Hindlimb muscle (tissue), 1 donor: Measurements from ENCODE around the gene TRERF1. TPM values are rescaled to one million over a fixed set of nuclear protein-coding genes. Genes with fewer than 3 reads are reported as not detected.

ENCODE experiments used
- DNase-seq: peaks from one replicate; pipeline ENCODE4 v3.0.0-alpha.2; 2013
- polyA plus RNA-seq: library from polyadenylated mRNA; unstranded; fragments of 120-200 nt; gene quantifications from one replicate; pipeline ENCODE4 v1.2.1, GENCODE V29; 2013; ENCODE audit not compliant: insufficient read length

TRERF1 gene
- polyA plus RNA-seq, 1 donor: 9.2 TPM

DNA sequence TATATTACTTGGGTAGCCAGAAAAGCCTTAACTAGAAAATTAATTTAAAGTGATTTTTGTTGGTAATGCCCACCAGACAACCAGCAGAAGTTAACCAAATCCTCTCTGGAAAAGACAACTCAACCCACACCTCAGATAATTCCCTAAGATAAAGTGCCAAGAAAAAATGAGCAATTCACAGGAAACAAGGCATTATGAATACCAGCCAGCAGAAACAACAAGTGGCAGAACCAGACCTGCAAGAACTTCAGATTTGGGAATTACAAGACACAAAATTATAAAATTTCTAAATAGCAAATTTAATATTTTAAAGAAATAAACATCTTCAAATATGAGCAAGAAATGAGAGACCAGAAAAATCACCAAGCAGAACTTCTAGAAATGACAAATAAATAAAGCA lies 154.1 kb downstream of the TRERF1 start:
- no peak for DNase-seq

DNA sequence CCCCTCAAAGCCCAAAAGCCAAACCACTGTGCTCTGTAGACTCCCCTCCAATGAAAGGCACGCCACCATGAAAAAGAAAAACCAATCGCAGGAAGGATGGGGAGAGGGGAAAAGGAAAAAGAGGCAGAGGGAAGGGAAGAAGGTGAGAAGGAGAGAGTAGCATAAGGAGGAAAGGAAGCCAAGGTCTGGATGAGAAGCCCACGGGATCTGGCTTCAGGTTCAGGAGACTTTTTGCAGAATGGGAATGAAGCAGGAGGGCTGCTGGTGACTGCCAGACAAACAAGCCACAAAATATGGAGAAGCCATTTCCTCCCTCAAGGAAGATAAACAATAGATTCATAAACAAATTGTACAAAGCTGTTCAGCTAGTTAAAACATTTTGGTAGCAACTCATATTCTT lies 155.1 kb downstream of the TRERF1 start:
- DNase-seq: no peak

DNA sequence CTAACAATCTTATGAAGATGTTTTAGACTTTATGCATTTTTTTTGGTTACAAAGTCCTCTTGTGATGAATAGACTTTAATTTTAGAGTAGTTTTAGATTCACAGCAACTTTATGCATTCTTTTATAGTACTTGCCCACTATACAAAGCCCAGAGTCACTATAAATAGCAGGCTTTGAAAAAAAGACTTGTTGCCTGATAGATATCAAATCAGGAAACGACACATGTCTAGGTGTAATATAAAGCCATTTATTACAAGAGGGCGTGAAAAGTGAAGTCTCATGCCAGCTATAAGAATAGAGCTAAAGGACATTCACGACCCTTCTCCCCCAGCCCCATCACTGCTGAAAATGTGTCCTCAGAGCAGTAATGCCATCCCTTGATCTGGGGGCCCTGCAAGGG lies 156.0 kb downstream of the TRERF1 start:
- DNase-seq: no peak

DNA sequence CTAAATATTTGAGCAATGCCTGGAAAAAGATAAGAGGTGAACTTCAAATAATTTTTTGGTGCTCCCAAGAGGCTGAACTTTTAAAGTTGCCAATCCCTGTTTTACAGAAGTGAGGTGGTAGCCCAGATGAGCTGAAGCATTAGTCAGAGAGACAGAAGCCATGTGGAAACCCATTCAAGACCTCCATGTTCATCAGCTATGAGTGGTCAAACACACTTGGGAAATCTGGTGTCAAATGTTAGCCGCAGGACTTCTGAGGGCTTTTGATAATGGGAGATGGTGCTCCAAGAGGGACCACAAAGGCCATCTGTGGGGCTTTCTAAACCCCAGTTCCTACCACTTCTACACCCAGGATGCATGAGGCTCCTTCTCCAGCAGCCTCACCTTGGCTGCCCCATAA lies 156.5 kb downstream of the TRERF1 start:
- no peak for DNase-seq

DNA sequence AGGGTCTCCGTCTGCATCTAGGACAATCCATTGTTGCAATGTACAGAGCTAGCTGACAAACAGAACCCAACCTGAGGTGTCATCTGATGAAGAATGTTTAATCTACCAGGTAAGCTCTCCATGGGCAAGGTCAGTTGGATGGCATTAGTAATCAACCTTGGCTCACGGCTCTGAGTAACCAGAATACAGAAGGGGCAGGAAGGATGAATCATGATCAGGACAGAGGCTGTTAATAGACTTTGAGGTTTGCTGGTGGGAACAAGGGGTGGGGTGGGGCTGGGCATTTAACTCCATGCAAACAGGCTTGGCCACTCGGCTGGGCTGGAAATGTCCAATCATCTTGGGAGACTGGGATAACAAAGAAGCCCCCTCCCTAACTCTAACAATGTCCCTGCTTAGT lies 157.0 kb downstream of the TRERF1 start:
- no peak for DNase-seq

DNA sequence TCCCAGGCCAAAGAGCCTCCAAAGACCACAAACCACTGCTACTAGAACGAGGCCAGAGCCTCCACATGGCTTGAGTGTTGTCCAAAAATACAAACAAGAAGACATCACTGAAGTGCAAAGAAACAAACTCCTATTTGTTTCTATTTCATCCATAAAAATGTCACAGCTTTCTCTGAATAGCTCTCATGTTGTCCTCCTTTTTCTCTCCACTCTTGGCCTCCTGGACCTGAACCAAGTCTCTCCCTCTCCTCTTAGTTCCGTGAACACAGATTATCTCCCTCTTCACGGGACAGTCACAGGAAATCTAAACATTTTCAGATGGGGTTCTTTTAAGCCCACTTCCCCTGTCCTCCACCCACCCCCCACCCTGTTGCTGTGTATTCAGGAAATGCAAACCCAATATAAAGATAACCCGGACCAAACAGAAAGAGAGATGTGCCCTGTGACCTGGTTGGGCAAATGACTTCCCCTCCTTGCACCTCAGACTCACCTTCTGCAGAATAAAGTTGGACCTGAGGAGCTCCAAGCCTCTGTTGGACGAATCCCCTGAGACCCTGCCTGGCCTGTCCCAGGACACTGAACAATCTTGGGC lies 158.2 kb downstream of the TRERF1 start:
- no peak for DNase-seq

DNA sequence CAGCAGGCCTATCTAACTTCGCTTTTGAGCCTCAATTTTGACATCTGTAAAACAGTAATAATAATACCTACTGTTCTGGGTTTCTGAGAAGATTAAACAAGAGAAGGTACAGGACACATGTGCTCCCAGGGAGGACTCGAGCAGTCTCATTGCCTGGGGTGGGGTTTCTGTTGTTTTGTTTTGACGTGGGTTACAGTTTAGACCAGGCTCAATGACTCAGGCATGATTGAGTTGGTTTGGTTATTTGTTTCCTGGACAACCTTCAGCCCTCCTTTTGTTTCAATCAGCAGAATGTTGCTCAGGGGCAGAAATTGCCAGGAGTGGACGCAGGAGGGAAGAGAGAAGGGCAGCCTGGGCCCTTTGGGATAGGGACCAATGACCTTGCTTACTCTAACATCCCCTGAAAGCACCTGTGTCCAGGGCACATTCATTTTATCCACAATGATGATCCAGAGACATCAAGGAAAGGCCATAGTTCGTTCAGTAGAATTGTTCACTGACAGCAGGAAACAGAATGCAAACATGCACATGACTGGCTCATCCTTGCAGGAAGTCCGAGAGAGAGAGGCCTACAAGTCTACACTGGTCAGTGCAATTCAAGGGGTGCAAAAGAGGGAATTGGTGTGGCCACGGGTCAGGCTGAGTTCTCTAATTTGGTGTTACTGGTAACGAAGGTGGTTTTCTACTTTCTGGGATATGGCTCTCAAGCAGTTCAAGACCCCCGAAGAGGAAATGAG lies 159.6 kb downstream of the TRERF1 start:
- no peak for DNase-seq

DNA sequence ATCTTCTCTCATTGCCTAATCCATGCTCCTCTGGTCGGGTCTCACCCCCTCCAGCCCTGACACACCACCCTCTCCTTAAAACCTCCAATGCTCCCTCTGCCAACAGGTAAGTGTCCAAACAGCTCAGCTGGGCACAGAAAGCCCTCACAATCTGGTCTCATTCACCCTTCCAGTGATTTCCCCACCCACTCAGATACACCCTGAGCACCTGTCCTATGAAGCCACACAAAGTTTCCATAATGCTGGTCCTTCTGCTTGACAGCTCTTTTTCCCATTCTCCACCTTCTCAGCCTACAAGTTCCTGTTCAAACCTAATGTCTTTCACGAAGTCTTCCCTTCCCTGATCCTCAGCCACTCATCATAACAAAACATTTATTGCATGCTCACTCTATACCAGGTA lies 164.0 kb downstream of the TRERF1 start:
- no peak for DNase-seq

DNA sequence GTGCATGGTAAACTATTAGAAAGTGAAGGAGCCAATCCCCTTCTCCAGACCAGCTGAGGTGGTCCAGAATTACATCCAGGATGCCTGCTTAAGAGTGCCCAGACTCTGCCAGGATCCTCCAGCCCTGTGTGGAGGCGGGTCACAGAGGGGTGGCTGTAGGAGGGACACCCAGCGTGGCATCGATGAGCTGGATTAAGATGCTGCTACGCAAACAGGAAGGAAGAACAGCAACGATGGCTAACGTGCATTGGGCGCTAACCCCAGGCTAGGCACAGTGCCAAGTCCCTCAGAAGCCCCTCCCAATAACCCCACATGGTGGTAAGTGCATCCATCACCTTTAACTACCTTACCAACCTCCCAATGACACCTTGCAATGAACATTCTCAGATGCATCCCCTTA lies 170.2 kb downstream of the TRERF1 start:
- DNase-seq: no peak

DNA sequence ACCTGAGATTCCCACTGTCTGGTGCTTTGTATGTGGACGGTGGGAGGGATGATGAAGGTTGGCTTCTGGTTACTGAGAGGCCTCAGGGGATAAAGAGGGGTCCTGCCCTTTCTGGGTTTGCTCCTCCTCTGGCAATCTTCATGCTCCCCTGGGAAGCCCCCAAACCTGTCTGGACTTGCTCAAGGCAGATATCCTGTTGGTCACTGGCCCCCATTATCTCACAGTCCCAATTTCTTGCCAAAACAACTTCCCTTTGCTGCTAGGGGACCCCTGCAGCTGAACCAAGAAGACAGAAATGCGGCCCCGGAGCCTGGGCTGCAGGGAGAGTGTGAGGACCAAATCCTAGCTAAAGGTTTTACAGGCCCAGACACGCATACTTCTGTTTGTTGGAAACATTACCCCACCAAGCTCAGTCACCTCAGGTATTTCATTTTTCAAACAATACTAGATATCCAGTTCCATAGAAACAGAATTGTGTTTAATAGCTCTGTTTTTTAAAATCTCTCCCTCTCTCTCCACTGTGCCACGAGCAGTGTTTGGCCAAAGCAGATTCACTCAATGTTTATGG lies 170.7 kb downstream of the TRERF1 start:
- DNase-seq: no peak

DNA sequence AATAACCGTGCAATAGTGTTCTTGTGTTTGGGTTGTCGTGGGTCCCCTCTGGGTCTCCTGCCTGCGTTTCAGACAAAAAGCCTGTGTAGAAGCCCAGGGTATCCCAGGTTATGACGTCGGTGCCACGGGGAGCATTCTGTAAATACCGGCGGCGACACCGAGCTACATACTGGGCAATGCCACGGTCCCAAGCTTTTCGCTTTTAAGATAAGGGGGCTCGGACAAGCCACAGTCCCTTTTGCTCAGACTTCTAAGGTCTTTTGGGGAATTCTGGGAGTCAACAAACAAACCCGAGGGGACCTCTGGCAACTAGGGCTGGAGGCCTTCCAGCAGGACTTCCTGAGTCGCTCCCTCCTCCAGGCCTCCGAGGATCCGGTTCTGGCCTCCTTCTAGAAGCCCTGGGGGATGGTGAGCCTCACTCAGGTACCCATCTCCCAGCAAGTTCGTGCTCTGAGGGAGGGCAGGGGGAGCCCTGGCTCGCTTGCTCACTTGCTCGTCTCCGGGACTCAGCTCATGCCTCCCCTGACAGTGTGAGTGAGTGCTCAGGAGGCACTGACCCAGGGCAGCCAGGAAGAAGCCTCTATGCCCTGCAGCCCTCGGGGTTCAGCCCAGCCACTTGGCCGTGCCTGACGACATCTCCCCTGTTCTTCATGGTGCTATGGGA lies 171.6 kb downstream of the TRERF1 start:
- no peak for DNase-seq

DNA sequence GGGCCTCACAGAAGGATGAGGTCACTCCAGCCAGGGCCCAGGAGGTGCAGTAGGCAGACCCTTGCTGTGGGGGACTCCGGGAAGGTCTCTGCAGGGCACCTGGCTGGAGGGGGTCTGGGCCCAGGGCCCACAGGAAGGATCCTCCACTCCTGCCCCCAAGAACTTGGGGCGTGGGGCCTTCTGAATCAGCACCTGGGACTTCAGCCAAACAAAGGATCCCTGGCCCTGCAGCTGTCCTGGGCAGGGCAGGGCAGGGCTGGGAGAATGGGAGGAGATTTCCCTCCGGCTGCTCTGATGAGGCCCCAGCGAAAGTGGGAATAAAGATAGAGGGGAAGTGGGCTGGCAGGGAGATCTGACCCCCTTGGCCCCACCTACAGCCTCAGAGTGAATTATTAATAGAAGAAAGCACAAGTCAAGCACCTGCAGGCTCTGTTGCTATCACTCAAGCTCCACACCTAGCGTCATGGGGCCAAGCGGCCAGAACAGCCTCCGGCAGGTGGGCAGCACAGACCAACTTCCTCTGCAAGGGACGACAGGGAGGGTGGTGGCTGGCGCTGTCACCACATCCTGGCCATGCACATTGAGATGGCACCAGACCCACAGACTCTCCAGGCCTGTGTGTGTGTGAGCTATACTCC lies 172.5 kb downstream of the TRERF1 start:
- no peak for DNase-seq

DNA sequence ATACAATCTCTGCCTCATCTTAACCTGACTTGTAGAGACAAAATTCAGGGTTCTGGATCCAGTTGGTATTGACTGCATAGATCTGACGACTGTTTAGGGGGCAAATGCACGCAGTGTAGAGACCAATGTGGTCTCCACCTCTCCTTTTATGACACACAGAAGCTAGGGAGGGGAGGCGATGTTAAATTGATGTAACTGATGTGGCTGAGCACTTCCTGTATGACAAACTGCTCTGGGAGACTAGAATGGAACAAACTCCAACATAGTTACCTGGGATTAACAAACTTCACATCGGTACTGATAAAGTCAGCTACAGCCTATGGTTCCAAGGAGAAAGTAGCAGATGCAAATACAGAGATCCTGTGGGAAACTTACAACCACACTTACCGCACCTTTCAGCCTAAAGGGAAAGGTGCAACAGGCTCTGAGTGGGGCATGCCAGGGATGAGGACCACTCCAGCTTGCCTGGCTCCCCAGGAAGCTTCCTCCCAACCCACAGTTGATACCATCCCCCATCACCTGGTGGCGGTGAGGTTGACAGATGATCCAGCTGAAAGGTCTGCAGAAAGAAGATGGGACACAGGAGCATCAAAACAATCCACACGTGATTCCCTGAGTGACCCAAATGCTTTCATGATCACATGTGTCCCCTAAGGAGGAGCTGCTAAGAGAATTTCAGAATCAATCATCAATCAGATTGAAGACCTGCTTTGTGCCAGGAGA lies 173.4 kb downstream of the TRERF1 start:
- no peak for DNase-seq

DNA sequence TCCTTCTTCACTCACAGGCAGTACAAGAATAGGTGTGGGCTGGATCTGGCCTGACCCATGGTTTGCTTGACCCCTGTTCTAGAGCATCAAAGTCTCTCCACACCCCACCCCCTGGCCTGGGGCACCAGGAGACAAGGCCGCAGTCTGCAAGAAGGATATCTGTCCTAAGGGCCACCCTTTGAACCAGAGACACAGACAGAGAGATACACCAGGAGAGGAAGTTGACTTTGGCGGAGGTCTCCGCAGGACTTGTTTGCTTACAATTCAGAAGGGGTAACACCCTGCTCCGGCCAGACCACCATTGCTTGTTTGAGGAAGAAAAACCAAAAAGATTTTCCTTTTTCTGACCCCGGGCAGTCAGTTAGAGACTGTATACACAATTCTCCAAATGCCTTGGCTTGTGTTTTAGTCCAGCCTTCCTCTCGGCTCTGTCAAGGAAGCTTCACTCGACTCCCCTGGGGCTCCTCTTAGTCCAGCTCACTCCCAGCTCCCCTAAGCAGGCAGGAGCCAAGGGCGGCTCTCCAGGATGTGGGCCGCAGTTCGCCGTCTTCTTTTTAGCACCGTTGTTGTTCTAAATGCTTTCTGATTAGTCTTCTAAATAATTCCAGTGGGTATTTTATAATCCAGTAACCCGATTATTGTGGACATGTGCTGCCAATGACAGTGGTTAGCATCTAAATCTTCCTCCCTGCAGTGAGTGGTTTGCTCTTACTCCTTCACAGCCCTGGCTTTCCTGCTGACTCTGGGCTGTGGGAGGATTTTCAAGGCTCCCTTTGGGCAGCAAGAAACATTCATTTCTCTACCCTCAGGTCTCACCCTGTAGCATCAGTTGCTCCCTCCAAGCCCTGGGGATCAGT lies 175.5 kb downstream of the TRERF1 start:
- DNase-seq: peak; percentile 72

DNA sequence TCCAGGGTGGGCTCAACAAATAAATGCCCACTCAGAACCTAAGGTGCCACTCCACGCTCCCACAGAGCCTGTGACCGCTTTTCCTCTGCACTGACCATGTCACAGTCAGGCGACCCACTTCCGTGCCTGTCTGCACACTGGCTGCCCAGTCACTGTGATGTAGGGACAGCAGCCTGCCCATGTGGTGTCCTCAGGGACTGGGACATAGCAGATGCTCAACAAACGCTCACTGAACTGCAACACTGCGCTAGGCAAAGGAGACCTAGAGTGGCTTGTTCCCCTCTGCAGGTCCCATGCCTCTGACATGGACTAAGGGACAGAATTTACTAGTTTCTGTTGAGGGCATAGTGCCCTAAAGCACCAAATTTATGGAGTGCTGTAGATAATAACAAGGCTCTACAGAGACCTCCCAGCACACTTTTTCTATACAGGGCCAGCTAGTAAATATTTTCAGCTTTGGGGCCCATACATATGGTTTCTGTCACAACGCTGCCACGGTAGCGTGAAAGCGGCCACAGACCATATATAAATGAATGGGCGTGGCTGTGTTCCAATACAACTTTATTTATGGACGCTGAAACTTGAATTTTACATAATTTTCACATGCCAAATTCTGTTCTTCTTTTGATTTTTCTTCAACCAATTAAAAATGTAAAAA lies 176.2 kb downstream of the TRERF1 start:
- no peak for DNase-seq

DNA sequence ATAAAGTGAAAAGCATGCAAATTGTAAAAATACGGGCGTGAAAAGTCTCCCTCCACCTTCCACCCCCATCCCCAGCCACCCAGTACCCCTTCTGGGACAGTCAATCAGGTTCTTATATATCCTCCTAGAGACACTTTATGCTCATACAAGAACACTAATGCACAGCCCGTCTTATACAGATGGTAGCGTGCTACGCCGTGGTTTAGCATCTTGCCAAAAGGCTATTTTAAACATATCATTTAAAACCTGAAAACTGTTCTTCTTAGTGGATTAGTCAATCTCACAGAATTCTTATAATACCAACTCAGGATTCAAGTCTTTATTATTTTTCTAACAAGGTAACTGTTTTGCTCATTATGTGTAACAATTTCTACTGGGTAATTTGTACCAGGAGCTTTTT lies 176.8 kb downstream of the TRERF1 start:
- no peak for DNase-seq

DNA sequence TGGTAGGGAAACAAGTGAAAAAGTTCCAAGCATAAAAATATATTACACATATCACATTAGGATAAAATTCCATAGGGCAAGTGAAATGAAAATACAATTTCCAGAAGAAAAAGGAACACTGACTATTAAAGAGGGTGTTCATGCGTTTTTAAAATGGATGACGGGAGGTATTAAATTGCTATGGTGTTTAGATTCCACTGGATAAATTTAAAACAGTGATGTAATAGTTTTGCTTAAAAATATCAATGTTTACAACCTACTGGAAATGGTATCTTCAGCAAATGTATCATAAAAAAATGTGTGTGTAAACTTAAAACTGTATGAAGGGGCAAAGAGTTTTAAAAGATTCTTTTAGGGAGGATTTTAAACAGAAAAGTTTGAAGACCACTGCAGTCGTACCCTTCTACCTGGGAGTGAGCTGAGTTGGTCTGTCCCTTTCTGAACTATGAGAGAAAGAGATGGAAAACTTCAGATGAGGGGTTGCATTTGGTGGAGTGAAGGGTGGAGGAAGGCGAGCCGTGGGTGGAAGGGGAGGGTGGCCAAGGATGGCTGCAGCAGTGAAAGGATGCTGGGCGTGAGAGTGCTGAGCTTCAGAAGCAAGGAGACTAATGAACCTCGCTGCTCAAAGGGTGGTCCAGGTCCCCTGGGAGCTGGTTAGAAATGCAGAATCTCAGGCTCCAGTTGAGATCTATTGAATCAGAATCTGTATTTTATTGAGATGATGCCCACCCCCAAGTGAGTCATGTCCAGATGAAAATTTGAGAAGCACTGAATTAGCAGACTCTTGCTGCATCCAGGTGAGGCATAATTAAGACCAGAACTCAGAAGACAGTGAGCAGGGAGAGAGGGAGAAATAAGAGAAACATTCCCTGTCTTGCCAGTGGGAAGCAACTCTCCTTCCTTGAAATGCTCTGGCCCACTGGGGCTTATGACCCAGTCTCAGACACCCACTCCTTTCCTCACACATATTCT lies 179.6 kb downstream of the TRERF1 start:
- no peak for DNase-seq

DNA sequence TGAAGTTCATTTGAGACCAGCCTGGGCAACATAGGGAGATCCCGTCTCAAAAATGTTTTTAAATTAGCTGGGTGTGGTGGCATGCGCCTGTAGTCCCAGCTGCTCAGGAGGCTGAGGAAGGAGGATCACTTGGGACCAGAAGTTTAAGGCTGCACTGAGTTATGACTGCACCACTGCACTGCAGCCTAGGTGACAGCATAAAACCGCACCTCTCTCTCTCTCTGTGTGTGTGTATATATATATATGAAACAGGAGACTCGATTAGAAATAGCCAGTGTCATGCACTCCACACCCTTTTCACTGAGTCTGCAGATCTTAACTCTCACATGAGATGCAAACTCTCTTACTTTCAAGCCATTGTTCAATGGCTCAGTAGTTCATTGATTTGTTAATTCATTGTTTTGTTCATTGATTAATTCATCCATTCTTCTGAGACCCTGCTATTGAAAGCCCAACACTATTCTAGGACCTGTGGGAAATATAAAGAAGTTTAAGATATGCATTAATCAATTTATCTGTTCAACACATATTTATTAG lies 181.7 kb downstream of the TRERF1 start:
- no peak for DNase-seq

DNA sequence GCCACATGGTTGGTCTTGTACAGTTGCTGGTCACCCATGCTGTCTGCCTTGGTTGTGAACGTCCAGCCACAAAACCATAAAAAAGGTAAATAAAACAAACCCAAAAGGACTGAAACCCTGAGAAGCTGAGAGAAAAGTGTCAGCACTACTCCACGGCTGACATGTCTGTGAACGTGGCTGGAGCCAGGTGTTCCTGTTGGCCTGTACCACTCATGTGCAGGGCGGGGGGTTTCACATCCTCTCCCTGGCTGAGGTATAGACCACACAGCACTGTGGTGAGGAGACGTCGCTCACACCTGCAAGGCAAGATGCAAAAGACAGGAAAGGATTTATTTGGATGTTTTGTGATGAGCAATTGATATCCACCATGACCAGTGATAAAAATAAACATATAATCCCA lies 182.2 kb downstream of the TRERF1 start:
- no peak for DNase-seq

DNA sequence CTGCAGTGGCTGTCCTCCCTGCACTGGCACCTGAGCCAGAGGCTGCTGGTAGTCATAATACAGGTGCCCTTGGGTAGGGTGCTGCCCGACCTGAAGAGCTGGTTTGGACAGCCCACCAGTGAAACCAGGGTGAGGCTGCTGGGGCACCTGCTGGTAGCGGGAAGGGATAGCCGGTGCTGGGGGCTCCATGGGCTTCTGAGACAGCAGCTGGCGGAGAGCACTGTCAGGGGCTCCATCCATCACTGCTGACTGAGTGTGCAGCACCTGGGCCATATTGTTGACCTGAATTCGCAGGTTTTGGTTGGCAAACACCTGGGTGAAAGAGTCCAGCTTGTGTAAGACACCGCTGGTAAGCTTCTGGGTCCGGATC lies 182.9 kb downstream of the TRERF1 start:
- no peak for DNase-seq
